ENCODE data around the gene SLC12A8.

The SLC12A8 gene

DNA sequence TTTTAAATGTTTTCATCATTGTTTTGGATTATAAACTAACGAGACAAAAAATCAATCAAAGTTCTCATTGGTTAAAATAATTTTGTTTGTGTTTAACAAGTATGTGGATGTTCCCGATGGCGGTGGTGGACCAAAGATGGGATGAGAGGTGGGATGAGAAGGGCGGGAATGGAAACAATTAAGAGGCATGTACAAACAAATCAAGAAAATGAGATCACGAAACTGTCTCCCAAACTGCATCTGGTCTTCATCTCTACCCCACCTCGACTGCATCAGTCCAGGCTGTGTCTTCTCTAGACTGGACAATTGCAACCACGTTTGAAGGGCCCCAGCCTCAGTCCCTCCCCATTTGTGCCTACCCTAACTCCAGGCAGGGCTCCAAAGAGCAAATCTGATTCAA lies 56.1 kb downstream of the SLC12A8 start:
- TF ChIP-seq, protein P1, sequence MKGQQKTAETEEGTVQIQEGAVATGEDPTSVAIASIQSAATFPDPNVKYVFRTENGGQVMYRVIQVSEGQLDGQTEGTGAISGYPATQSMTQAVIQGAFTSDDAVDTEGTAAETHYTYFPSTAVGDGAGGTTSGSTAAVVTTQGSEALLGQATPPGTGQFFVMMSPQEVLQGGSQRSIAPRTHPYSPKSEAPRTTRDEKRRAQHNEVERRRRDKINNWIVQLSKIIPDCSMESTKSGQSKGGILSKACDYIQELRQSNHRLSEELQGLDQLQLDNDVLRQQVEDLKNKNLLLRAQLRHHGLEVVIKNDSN (IDR thresholded peaks at IDR 0.05), result no peak
- TF ChIP-seq, protein P2, sequence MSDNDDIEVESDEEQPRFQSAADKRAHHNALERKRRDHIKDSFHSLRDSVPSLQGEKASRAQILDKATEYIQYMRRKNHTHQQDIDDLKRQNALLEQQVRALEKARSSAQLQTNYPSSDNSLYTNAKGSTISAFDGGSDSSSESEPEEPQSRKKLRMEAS (IDR thresholded peaks at IDR 0.05), result no peak
- TF ChIP-seq TAF1 (IDR thresholded peaks at IDR 0.05; ENCODE audit: low read depth) (no peak), CREB1 (IDR thresholded peaks at IDR 0.05; ENCODE audit: low read depth) (no peak), NFIC (IDR thresholded peaks at IDR 0.05) (no peak), FOXM1 (IDR thresholded peaks at IDR 0.05; ENCODE audit: borderline replicate concordance, low read depth) (no peak), EGR1 (IDR thresholded peaks at IDR 0.05) (no peak), TEAD4 (IDR thresholded peaks at IDR 0.05) (no peak), EP300 (IDR thresholded peaks at IDR 0.05; ENCODE audit: borderline replicate concordance) (no peak), RAD21 (IDR thresholded peaks at IDR 0.05; ENCODE audit: low read depth) (no peak)
- TF ChIP-seq, protein P3, sequence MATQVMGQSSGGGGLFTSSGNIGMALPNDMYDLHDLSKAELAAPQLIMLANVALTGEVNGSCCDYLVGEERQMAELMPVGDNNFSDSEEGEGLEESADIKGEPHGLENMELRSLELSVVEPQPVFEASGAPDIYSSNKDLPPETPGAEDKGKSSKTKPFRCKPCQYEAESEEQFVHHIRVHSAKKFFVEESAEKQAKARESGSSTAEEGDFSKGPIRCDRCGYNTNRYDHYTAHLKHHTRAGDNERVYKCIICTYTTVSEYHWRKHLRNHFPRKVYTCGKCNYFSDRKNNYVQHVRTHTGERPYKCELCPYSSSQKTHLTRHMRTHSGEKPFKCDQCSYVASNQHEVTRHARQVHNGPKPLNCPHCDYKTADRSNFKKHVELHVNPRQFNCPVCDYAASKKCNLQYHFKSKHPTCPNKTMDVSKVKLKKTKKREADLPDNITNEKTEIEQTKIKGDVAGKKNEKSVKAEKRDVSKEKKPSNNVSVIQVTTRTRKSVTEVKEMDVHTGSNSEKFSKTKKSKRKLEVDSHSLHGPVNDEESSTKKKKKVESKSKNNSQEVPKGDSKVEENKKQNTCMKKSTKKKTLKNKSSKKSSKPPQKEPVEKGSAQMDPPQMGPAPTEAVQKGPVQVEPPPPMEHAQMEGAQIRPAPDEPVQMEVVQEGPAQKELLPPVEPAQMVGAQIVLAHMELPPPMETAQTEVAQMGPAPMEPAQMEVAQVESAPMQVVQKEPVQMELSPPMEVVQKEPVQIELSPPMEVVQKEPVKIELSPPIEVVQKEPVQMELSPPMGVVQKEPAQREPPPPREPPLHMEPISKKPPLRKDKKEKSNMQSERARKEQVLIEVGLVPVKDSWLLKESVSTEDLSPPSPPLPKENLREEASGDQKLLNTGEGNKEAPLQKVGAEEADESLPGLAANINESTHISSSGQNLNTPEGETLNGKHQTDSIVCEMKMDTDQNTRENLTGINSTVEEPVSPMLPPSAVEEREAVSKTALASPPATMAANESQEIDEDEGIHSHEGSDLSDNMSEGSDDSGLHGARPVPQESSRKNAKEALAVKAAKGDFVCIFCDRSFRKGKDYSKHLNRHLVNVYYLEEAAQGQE (IDR thresholded peaks at IDR 0.05; ENCODE audit: low read depth), result no peak

DNA sequence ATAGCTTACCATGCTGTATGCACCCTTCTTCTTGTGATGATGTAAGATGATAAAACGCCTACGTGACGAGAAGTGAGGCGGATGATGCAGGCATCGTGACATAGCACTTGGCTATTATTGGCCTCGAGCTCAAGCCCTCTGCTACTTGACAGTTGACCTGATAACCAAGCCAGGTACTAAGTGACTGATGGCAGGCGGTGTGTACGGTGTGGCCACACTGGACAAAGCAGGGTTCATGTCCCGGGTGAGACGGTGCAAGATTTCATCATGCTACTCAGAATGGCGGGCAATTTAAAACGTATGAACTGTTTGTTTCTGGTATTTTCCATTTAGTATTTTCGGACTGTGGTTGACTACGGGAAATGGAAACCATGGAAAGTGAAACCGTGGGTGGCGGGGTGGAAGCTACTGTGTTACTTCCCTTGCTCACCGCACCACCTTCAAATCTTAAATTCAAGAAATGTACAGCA lies 57.7 kb downstream of the SLC12A8 start:
- TF ChIP-seq, protein P1 (IDR thresholded peaks at IDR 0.05), result no peak
- TF ChIP-seq, protein P2 (IDR thresholded peaks at IDR 0.05), result no peak
- TF ChIP-seq TEAD4 (IDR thresholded peaks at IDR 0.05) (no peak), EGR1 (IDR thresholded peaks at IDR 0.05) (no peak), TCF12 (IDR thresholded peaks at IDR 0.05; ENCODE audit: low read depth) (no peak), FOXM1 (IDR thresholded peaks at IDR 0.05; ENCODE audit: borderline replicate concordance, low read depth) (no peak), RAD21 (IDR thresholded peaks at IDR 0.05; ENCODE audit: low read depth) (no peak), NFIC (IDR thresholded peaks at IDR 0.05) (no peak), ZBTB7A (IDR thresholded peaks at IDR 0.05; ENCODE audit: low read depth) (no peak), CEBPB (IDR thresholded peaks at IDR 0.05) (no peak), YY1 (IDR thresholded peaks at IDR 0.05; ENCODE audit: low read depth) (no peak), EP300 (IDR thresholded peaks at IDR 0.05; ENCODE audit: borderline replicate concordance) (no peak), CREB1 (IDR thresholded peaks at IDR 0.05; ENCODE audit: low read depth) (no peak), TAF1 (IDR thresholded peaks at IDR 0.05; ENCODE audit: low read depth) (no peak)
- TF ChIP-seq, protein P3 (IDR thresholded peaks at IDR 0.05; ENCODE audit: low read depth), result no peak

DNA sequence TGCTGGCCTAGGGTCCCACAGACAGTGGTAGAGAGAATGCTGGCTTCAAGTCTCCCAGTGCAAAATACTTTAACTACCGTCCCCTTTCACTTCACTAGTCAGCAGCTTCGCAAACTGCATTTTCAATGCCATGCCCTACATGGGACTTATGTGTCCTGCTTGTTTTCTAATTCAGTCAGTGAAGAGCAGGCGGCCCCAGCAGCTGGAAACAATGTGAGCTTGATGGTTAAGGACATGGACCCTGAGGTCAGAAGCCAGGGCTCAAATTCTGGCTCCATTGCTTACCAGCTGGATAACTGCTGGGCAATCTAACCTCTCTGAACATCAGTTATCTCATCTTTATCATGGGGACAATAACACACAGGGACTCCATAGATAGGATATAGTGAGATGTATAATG lies 58.4 kb downstream of the SLC12A8 start:
- TF ChIP-seq YY1 (IDR thresholded peaks at IDR 0.05; ENCODE audit: low read depth), result no peak
- no peak for TF ChIP-seq TAF1 (IDR thresholded peaks at IDR 0.05; ENCODE audit: low read depth)
- TF ChIP-seq EGR1 (IDR thresholded peaks at IDR 0.05), result no peak
- no peak for TF ChIP-seq TEAD4 (IDR thresholded peaks at IDR 0.05)
- TF ChIP-seq, protein P2 (IDR thresholded peaks at IDR 0.05), result no peak
- TF ChIP-seq EP300 (IDR thresholded peaks at IDR 0.05; ENCODE audit: borderline replicate concordance), result no peak
- TF ChIP-seq CREB1 (IDR thresholded peaks at IDR 0.05; ENCODE audit: low read depth), result no peak
- no peak for TF ChIP-seq FOXM1 (IDR thresholded peaks at IDR 0.05; ENCODE audit: borderline replicate concordance, low read depth)
- TF ChIP-seq ZBTB7A (IDR thresholded peaks at IDR 0.05; ENCODE audit: low read depth), result no peak
- no peak for TF ChIP-seq NFIC (IDR thresholded peaks at IDR 0.05)
- TF ChIP-seq CEBPB (IDR thresholded peaks at IDR 0.05), result no peak
- TF ChIP-seq, protein P1 (IDR thresholded peaks at IDR 0.05), result no peak
- TF ChIP-seq TCF12 (IDR thresholded peaks at IDR 0.05; ENCODE audit: low read depth), result no peak
- TF ChIP-seq, protein P3 (IDR thresholded peaks at IDR 0.05; ENCODE audit: low read depth), result no peak
- no peak for TF ChIP-seq RAD21 (IDR thresholded peaks at IDR 0.05; ENCODE audit: low read depth)

Data from Ishikawa (cell line).